IPS-11a (cell line): ENCODE measurements around the gene COX4I1.

Experiments
- H3K4me3 ChIP-seq: one replicate; pipeline ENCODE4 v1.5.1; 2013; ENCODE audit warnings: low read depth, low read length, control low read depth

The COX4I1 gene

GRCh38 chr16:85854935-85855334 is 55.4 kb downstream of the COX4I1 start:
- H3K4me3 ChIP-seq = no peak overlapping the region

GRCh38 chr16:85856079-85856478 is 56.6 kb downstream of the COX4I1 start:
- no peak overlapping the region for H3K4me3 ChIP-seq

GRCh38 chr16:85856585-85856984 is 57.1 kb downstream of the COX4I1 start:
- no peak overlapping the region for H3K4me3 ChIP-seq
